Measurements from ENCODE around the gene USP6NL.

DNA sequence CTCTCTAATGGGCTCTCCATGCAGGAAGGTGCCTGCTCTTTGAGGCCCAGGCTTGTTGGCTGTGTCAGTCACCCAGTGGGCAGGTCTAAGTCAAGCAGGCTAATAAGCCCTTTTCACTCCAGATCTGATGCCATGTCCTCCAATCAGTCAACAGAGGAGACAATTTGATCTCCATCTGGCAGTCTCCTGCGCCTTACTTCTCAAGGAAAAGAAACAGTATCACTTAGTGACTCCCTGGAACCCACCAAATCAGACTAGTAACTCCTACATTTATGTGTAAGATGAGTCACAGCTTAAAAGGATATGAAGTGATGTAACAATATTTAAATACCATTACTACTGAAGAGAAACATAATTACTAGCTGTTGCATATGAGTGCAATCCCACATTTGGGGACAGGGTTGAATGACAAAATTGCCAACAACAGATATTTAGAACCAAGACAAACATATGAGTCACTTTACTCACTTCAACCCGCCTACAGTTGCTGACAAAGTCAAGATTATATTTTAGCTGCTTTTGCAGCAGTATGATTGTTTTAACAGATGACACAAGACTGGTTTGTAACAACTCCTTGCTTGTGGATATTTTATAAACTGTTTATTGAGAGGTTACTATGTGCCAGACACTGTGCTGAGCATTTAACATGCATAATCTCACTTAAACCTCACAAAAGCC is 72.1 kb downstream of the USP6NL start:
- TF ChIP-seq, protein P1, sequence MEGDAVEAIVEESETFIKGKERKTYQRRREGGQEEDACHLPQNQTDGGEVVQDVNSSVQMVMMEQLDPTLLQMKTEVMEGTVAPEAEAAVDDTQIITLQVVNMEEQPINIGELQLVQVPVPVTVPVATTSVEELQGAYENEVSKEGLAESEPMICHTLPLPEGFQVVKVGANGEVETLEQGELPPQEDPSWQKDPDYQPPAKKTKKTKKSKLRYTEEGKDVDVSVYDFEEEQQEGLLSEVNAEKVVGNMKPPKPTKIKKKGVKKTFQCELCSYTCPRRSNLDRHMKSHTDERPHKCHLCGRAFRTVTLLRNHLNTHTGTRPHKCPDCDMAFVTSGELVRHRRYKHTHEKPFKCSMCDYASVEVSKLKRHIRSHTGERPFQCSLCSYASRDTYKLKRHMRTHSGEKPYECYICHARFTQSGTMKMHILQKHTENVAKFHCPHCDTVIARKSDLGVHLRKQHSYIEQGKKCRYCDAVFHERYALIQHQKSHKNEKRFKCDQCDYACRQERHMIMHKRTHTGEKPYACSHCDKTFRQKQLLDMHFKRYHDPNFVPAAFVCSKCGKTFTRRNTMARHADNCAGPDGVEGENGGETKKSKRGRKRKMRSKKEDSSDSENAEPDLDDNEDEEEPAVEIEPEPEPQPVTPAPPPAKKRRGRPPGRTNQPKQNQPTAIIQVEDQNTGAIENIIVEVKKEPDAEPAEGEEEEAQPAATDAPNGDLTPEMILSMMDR (IDR thresholded peaks at IDR 0.05; ENCODE audit: borderline replicate concordance, extremely low read depth, low read length, poor library complexity, severe bottlenecking) = no peak
- TF ChIP-seq EZH2 (IDR thresholded peaks at IDR 0.05; ENCODE audit: borderline replicate concordance, low read depth, low read length, severe bottlenecking) = no peak

Measured in DND-41 (cell line).